GM21576 (cell line): ENCODE measurements around the gene NUMA1.

Experiments
- ATAC-seq: cut with Tn5 transposase; IDR thresholded peaks from one replicate; pipeline ENCODE4 v1.9.1; 2021; ENCODE audit warnings: mild to moderate bottlenecking, moderate library complexity; ENCODE audit not compliant: unreplicated experiment

Gene NUMA1, protein sequence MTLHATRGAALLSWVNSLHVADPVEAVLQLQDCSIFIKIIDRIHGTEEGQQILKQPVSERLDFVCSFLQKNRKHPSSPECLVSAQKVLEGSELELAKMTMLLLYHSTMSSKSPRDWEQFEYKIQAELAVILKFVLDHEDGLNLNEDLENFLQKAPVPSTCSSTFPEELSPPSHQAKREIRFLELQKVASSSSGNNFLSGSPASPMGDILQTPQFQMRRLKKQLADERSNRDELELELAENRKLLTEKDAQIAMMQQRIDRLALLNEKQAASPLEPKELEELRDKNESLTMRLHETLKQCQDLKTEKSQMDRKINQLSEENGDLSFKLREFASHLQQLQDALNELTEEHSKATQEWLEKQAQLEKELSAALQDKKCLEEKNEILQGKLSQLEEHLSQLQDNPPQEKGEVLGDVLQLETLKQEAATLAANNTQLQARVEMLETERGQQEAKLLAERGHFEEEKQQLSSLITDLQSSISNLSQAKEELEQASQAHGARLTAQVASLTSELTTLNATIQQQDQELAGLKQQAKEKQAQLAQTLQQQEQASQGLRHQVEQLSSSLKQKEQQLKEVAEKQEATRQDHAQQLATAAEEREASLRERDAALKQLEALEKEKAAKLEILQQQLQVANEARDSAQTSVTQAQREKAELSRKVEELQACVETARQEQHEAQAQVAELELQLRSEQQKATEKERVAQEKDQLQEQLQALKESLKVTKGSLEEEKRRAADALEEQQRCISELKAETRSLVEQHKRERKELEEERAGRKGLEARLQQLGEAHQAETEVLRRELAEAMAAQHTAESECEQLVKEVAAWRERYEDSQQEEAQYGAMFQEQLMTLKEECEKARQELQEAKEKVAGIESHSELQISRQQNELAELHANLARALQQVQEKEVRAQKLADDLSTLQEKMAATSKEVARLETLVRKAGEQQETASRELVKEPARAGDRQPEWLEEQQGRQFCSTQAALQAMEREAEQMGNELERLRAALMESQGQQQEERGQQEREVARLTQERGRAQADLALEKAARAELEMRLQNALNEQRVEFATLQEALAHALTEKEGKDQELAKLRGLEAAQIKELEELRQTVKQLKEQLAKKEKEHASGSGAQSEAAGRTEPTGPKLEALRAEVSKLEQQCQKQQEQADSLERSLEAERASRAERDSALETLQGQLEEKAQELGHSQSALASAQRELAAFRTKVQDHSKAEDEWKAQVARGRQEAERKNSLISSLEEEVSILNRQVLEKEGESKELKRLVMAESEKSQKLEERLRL (N-terminal part only)

GRCh38 chr11:72080326-72081183 lies at the start of gene NUMA1, which contains the start of gene LRRC51:
TSS of gene NUMA1 (minus strand) at chr11:72080542. CDS start at chr11:72035943, 44,599 bp downstream.
TSS of gene LRRC51 (plus strand) at chr11:72080850. CDS start at chr11:72089084, 8,234 bp downstream.
- ATAC-seq: peak; percentile 91

DNA sequence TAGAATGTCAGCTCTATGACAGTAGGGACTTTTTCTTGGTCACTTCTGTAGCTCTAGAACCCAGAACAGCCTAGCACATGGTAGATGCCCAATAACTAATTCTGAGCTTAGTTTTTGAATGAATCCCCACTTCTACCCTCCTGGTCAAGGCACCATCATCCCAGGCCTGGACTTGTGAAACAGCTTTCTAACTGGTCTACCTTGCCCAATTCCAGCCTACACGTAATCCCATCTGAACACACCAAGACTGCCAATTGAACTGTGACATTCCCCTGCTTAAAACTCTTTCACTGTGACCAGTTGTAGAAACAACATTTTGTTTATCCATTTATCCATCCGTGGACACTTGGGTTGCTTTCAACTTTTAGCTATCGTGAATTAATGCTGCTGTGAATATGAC lies 49.0 kb upstream of the NUMA1 start:
- no peak for ATAC-seq

GRCh38 chr11:72127923-72128322 lies 47.6 kb upstream of the NUMA1 start:
- ATAC-seq: no peak

DNA sequence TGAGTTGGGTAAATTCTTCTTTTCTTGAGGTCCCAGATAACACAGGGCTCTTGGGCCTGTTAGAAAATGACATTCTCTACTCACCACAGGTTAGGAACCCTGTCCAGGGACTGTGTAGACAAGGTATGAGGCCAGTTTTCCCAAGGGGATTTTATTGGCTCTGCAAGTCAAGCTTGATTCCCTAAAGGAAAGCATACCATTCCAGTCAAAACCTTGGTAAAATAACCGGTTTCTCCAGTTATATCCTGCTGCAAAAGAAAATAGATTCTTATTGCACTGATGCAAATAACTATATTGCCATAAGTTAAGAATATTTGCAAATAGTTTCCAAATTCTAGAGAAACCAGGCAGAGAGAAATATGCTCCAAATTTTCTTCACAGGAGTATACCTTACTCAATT lies 45.6 kb upstream of the NUMA1 start:
- no peak for ATAC-seq

DNA sequence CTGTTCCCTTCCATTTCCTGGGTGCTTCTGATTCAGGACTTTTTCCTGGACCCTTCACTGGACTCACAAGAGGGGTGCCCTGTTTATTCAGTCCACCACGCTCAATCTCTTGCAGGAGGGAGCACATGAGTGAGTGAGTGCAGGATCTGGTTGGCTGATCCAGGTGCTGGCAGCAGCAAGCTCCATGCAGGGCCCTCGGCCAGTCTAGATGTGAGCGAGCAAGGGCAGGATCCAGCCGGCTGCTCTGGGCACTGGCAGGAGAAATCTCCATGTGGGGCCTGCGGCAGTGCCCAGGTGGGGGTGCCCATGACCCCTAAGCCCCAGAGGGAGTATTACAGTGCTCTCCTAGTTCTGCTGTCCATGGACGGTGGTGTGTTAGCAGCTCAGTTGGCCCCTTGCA lies 43.7 kb upstream of the NUMA1 start:
- ATAC-seq: no peak

DNA sequence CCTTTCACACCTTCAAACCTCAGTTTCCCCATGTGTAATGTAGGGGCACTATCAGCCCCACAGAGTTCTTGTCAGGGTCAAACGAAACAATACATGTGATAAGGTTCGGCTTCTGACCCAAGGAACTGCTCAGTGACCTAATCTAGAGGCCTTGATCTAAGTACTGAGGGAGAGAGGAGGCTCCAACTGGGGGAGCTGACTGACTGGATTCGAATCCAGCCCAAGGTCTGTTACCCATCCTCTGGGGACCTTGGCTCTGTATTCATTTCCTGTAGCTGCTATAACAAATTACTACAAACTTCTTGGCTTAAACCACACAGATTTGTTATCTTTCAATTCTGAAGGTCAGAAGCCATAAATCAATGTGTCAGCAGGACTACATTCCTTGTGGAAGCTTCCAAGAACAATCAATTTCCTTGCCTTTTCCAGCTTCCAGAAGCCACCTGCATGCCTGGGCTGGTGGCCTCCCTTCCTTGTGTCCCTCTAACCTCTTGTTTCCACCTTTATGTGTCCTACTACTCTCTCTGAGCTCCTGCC lies 42.8 kb upstream of the NUMA1 start:
- no peak for ATAC-seq

DNA sequence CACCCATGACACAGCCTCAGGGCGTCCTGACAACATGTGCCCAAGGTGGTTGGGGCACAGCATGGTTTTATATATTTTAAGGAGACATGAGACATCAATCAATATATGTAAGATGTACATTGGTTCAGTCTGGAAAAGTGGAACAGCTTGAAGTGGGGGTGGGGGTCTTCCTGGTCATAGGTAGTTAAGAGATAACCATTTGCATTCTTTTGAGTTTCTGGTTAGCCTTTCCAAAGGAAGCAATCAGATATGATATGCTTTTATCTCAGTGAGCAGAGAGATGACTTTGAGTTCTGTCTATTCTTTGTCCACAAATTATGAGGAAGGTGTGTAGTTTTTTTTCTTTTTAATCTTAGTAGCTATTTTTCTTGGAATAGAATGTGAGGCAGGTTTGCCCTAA lies 42.3 kb upstream of the NUMA1 start:
- no peak for ATAC-seq

DNA sequence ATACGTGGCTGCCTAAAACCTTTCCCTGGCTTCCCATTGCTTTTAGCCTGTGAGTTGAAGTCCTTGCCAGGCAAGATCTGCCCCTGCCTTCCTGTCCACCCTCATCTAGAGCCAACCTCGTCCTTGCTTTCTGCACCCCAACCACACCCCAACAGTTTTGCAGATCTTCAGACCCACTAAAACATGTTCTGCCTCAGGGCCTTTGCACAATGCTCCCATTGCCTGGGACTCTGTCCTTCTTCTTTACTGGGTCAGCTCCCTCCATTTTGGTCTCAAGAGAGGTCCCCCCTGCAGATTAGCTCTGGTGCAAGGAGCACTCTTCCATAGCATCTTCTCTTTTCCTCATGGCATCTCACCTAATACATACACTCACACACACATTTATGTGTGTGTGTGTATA lies 40.6 kb upstream of the NUMA1 start:
- ATAC-seq: no peak

DNA sequence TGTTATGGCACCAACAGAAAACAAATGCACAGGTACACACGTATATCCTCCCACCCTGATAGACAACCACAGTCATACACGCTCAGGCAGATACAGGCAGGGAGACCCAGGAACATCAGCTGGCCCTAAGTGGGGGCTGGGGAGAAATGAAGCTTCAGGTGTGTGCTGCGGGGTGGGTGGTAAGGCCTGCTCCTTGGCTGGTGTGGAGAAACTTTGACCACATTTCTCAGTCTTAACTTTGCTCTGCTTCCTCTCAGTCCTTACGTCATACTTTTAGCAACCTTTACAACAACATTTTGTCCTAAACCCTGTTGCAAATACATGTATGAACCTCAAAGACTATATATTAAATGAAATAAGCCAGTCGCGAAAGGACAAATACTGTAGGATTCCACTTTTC lies 38.9 kb upstream of the NUMA1 start:
- ATAC-seq: no peak

- ATAC-seq: no peak
These were observed 35.8 kb upstream of the NUMA1 start for GRCh38 chr11:72116019-72116755.

GRCh38 chr11:72114570-72114969 lies 34.2 kb upstream of the NUMA1 start:
- ATAC-seq: no peak

DNA sequence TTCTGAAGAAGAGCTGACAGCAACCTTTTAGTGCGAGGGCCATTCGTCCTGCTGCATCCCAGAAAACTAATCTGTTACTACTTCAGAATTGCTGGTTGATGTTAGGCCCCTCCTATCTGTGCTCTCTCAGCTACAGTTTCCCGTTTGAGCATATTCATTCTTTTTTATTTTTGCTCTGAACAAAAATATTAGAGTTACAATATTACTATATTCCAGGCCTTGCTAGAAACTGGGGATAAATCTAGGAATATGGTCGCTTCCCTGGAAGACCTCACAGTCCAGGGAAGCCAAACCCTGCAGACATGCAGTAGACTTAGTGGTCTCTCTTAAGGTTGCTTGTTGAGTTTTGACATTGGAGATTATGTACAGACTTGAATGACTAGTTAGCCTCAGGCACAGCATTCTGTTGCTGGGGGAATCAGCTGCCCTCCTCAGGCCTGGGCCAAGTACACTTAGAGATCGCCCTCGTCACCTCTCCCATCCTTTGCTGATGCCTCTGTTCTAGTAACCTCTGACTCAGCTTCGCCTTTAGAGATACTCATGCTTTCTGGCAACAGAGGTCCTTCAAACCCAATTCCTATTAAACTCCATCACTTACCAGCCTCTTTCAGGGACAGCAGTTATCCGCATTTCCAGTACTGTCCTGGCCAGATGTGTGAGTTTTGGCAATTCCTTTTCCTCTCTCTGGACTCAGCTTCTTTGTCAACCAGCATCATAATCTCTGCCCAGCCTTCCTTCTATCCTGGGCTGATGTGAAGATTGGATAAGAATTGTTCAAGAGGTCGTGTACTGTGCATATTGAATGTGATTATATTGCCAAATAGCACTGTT lies 32.9 kb upstream of the NUMA1 start:
- no peak for ATAC-seq

GRCh38 chr11:72112143-72112977 lies 32.0 kb upstream of the NUMA1 start, which contains the start of gene ANAPC15:
TSS of gene ANAPC15 (minus strand) at chr11:72112695. CDS start at chr11:72111276, 1,419 bp downstream.
- ATAC-seq: peak; percentile 80

GRCh38 chr11:72111300-72112142 lies 31.2 kb upstream of the NUMA1 start:
- ATAC-seq: no peak

DNA sequence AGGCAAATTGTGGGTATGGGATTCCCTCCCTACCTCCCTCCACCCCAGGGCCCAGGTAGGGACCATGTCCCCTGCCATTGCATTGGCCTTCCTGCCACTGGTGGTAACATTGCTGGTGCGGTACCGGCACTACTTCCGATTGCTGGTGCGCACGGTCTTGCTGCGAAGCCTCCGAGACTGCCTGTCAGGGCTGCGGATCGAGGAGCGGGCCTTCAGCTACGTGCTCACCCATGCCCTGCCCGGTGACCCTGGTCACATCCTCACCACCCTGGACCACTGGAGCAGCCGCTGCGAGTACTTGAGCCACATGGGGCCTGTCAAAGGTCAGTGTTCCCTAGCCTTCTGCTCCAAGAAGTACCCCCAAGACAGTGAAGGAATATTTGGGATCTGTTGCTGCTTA lies 25.5 kb upstream of the NUMA1 start, which contains the start of gene TOMT:
Gene TOMT, plus strand, starts transcription at position 37 of the 400 bp plus-strand sequence. Its CDS starts 28 bp downstream, at position 65.
- ATAC-seq: no peak

GRCh38 chr11:72103754-72104167 lies 23.4 kb upstream of the NUMA1 start:
- ATAC-seq: no peak
